Nephron (organoid): ENCODE measurements around the gene UPF3A.
"Not testable (repeated sequence)": the region's sequence is repeated elsewhere in the genome, so short reads cannot be mapped to it uniquely, and the experiment has no call there.

Experiments used
- H3K27ac Mint-ChIP-seq, 3 experiments: 2 replicates each; pipeline ENCODE4 v1.8.0; 2020; ENCODE audit warnings: mixed read lengths in 3 of 3, mild to moderate bottlenecking in 2 of 3, moderate library complexity in 1 of 3
- H3K27me3 Mint-ChIP-seq: 2 replicates; pipeline ENCODE4 v1.8.0; 2021; ENCODE audit warnings: low read depth, mild to moderate bottlenecking, moderate library complexity, mixed read lengths
- H3K36me3 Mint-ChIP-seq: 2 replicates; pipeline ENCODE4 v1.8.0; 2020; ENCODE audit warnings: low read depth, mixed read lengths
- H3K4me1 Mint-ChIP-seq: 2 replicates; pipeline ENCODE4 v1.8.0; 2020; ENCODE audit warnings: mixed read lengths
- H3K4me3 Mint-ChIP-seq, 3 experiments: 2 replicates each; pipeline ENCODE4 v1.8.0; 2020; ENCODE audit warnings: mild to moderate bottlenecking in 3 of 3, mixed read lengths in 3 of 3, moderate library complexity in 2 of 3
- H3K9me3 Mint-ChIP-seq: 2 replicates; pipeline ENCODE4 v1.8.0; 2020; ENCODE audit warnings: mixed read lengths
- CTCF ChIP-seq, 3 experiments: fragments of 200-600 bp; sonication (generic); IDR thresholded peaks; one replicate each; pipeline ENCODE4 v1.5.0; 2021; ENCODE audit warnings: antibody characterized with exemption in 3 of 3; ENCODE audit not compliant: unreplicated experiment in 3 of 3

Gene UPF3A

GRCh38 chr13:114334305-114335053 is 53.1 kb downstream of the UPF3A start:
- Mint-ChIP-seq H3K36me3 (no peaks in the 10 kb centered on the region), H3K9me3 (peaks cover 3% of the 10 kb centered on the region), H3K27me3 (no peaks in the 10 kb centered on the region), H3K4me3 (no peak overlapping the region), H3K27ac (no peak overlapping the region), H3K4me1 (no peaks in the 10 kb centered on the region)
- TF ChIP-seq CTCF (IDR thresholded peaks at IDR 0.05; ENCODE audit: unreplicated experiment in 3 of 3): no peak

GRCh38 chr13:114336457-114336856 is 55.1 kb downstream of the UPF3A start:
- not testable (repeated sequence) for H3K9me3 Mint-ChIP-seq, H3K36me3 Mint-ChIP-seq, H3K27ac Mint-ChIP-seq, H3K27me3 Mint-ChIP-seq, H3K4me3 Mint-ChIP-seq, H3K4me1 Mint-ChIP-seq

- H3K9me3 Mint-ChIP-seq: peaks cover 3% of the 10 kb centered on the region
- no peak overlapping the region for H3K4me3 Mint-ChIP-seq
- H3K4me1 Mint-ChIP-seq: peaks cover 4% of the 10 kb centered on the region
- H3K27ac Mint-ChIP-seq: no peak overlapping the region
- TF ChIP-seq CTCF (IDR thresholded peaks at IDR 0.05; ENCODE audit: unreplicated experiment in 3 of 3): no peak
- no peaks in the 10 kb centered on the region for H3K27me3 Mint-ChIP-seq
- H3K36me3 Mint-ChIP-seq: no peaks in the 10 kb centered on the region
Measured at GRCh38 chr13:114338959-114339358, 57.6 kb downstream of the UPF3A start.

GRCh38 chr13:114339857-114340534 is 58.6 kb downstream of the UPF3A start:
- Mint-ChIP-seq H3K4me1 (peaks cover 4% of the 10 kb centered on the region), H3K27me3 (no peaks in the 10 kb centered on the region), H3K9me3 (peaks cover 3% of the 10 kb centered on the region), H3K36me3 (no peaks in the 10 kb centered on the region), H3K27ac (no peak overlapping the region), H3K4me3 (no peak overlapping the region)
- peak; percentile 35 to 46 (median 39) for TF ChIP-seq CTCF (IDR thresholded peaks at IDR 0.05; ENCODE audit: unreplicated experiment in 3 of 3)

- no peak for TF ChIP-seq CTCF (IDR thresholded peaks at IDR 0.05; ENCODE audit: unreplicated experiment in 3 of 3)
- Mint-ChIP-seq H3K4me1 (peaks cover 4% of the 10 kb centered on the region), H3K4me3 (no peak overlapping the region), H3K36me3 (no peaks in the 10 kb centered on the region), H3K27ac (no peak overlapping the region), H3K27me3 (peaks cover 2% of the 10 kb centered on the region), H3K9me3 (no peaks in the 10 kb centered on the region)
Measured at GRCh38 chr13:114341003-114341777, 59.8 kb downstream of the UPF3A start.

- not testable (repeated sequence) for H3K4me1 Mint-ChIP-seq, H3K4me3 Mint-ChIP-seq, H3K9me3 Mint-ChIP-seq, H3K27ac Mint-ChIP-seq, H3K36me3 Mint-ChIP-seq
- H3K27me3 Mint-ChIP-seq: peaks cover 10% of the 10 kb centered on the region
Measured at GRCh38 chr13:114347256-114347655, 65.9 kb downstream of the UPF3A start.
